Tibial nerve (tissue), 3 donors: ENCODE measurements around the gene NTNG1.

Experiments
- CTCF ChIP-seq, 5 experiments: fragments of 200-600 bp in 3 of 5; fragments of 450-650 bp in 2 of 5; sonication (generic) in 3 of 5; IDR thresholded peaks; one replicate each; pipeline ENCODE4 v1.5.1; 2016 to 2019; ENCODE audit warnings: antibody characterized with exemption in 5 of 5, mild to moderate bottlenecking in 3 of 5, moderate library complexity in 2 of 5
- POLR2A ChIP-seq, 2 donors: fragments of 450-650 bp; IDR thresholded peaks; one replicate each; pipeline ENCODE4 v1.6.1; 2017; ENCODE audit warnings: antibody characterized with exemption in 2 of 2, mild to moderate bottlenecking in 2 of 2, moderate library complexity in 2 of 2

- TF ChIP-seq CTCF (IDR thresholded peaks at IDR 0.05) (no peak), POLR2A (IDR thresholded peaks at IDR 0.05) (no peak)
These were observed 7.0 kb downstream of the NTNG1 start for GRCh38 chr1:107147843-107148242.
